Osteocyte (in vitro differentiated cells): ENCODE measurements around the gene ENAH. TPM values are rescaled to one million over a fixed set of nuclear protein-coding genes. Genes with fewer than 3 reads are reported as not detected.

ENCODE experiments used
- DNase-seq: peaks from one replicate; pipeline ENCODE4 v3.0.0; 2021; ENCODE audit warnings: mixed read lengths; ENCODE audit not compliant: unreplicated experiment; ENCODE audit errors: extremely low spot score
- H3K27ac Mint-ChIP-seq: one replicate; pipeline ENCODE4 v1.8.0; 2021; ENCODE audit warnings: mild to moderate bottlenecking, mixed read lengths; ENCODE audit not compliant: unreplicated experiment
- H3K27me3 Mint-ChIP-seq: one replicate; pipeline ENCODE4 v1.8.0; 2021; ENCODE audit warnings: mixed read lengths; ENCODE audit not compliant: unreplicated experiment
- H3K36me3 Mint-ChIP-seq: one replicate; pipeline ENCODE4 v1.8.0; 2021; ENCODE audit warnings: mixed read lengths; ENCODE audit not compliant: unreplicated experiment
- H3K4me1 Mint-ChIP-seq: one replicate; pipeline ENCODE4 v1.8.0; 2021; ENCODE audit warnings: mixed read lengths; ENCODE audit not compliant: unreplicated experiment
- H3K4me3 Mint-ChIP-seq: one replicate; pipeline ENCODE4 v1.8.0; 2021; ENCODE audit warnings: mild to moderate bottlenecking, moderate library complexity, mixed read lengths; ENCODE audit not compliant: unreplicated experiment
- H3K9me3 Mint-ChIP-seq: one replicate; pipeline ENCODE4 v1.8.0; 2021; ENCODE audit warnings: mixed read lengths; ENCODE audit not compliant: unreplicated experiment
- CTCF ChIP-seq: fragments of 200-600 bp; sonication (generic); IDR thresholded peaks from 2 replicates; pipeline ENCODE4 v1.5.0; 2021; ENCODE audit warnings: antibody characterized with exemption, mild to moderate bottlenecking, moderate library complexity
- total RNA-seq: library from RNA; stranded (reverse); gene quantifications from 2 replicates; pipeline ENCODE4 v1.2.1, GENCODE V29; 2021

ENAH gene
- total RNA-seq, 1 donor from 2014 or later, result 232 TPM

- no peak for DNase-seq
- Mint-ChIP-seq H3K9me3 (no peaks in the 10 kb centered on the region), H3K4me3 (no peak overlapping the region), H3K27me3 (no peaks in the 10 kb centered on the region), H3K36me3 (peaks cover 29% of the 10 kb centered on the region), H3K27ac (peak overlapping the region; percentile 81), H3K4me1 (peaks cover 21% of the 10 kb centered on the region)
- TF ChIP-seq CTCF, result no peak
These were observed 146.2 kb downstream of the ENAH start for GRCh38 chr1:225506727-225507126.

- no peak for DNase-seq
- no peaks in the 10 kb centered on the region for H3K27me3 Mint-ChIP-seq
- TF ChIP-seq CTCF, result no peak
- H3K9me3 Mint-ChIP-seq, result no peaks in the 10 kb centered on the region
- peaks cover 38% of the 10 kb centered on the region for H3K36me3 Mint-ChIP-seq
- no peak overlapping the region for H3K4me3 Mint-ChIP-seq
- H3K4me1 Mint-ChIP-seq, result peaks cover 20% of the 10 kb centered on the region
- no peak overlapping the region for H3K27ac Mint-ChIP-seq
These were observed 148.1 kb downstream of the ENAH start for GRCh38 chr1:225504776-225505175.

- TF ChIP-seq CTCF, result no peak
- no peaks in the 10 kb centered on the region for H3K9me3 Mint-ChIP-seq
- peaks cover 9% of the 10 kb centered on the region for H3K4me1 Mint-ChIP-seq
- H3K4me3 Mint-ChIP-seq, result no peak overlapping the region
- H3K27me3 Mint-ChIP-seq, result no peaks in the 10 kb centered on the region
- peak overlapping the region; percentile 2 for H3K27ac Mint-ChIP-seq
- DNase-seq, result no peak
- H3K36me3 Mint-ChIP-seq, result peaks cover 53% of the 10 kb centered on the region
These were observed 152.2 kb downstream of the ENAH start for GRCh38 chr1:225500624-225501192.

- TF ChIP-seq CTCF, result no peak
- H3K27me3 Mint-ChIP-seq, result no peaks in the 10 kb centered on the region
- no peaks in the 10 kb centered on the region for H3K9me3 Mint-ChIP-seq
- H3K36me3 Mint-ChIP-seq, result peaks cover 46% of the 10 kb centered on the region
- DNase-seq, result no peak
- peaks cover 9% of the 10 kb centered on the region for H3K4me1 Mint-ChIP-seq
- H3K4me3 Mint-ChIP-seq, result no peak overlapping the region
- H3K27ac Mint-ChIP-seq, result peak overlapping the region; percentile 59
These were observed 154.3 kb downstream of the ENAH start for GRCh38 chr1:225498549-225499136.

GRCh38 chr1:225494789-225495359, 158.0 kb downstream of the ENAH start:
- no peak overlapping the region for H3K27ac Mint-ChIP-seq
- H3K4me1 Mint-ChIP-seq, result peaks cover 7% of the 10 kb centered on the region
- H3K4me3 Mint-ChIP-seq, result no peak overlapping the region
- no peaks in the 10 kb centered on the region for H3K9me3 Mint-ChIP-seq
- no peak for TF ChIP-seq CTCF
- no peak for DNase-seq
- peaks cover 40% of the 10 kb centered on the region for H3K36me3 Mint-ChIP-seq
- no peaks in the 10 kb centered on the region for H3K27me3 Mint-ChIP-seq
